H9 (cell line): ENCODE data around the gene F13A1. TPM values are rescaled to one million over a fixed set of nuclear protein-coding genes. Genes with fewer than 3 reads are reported as not detected.

Source experiments
- DNase-seq: peaks from one replicate; pipeline ENCODE4 v3.0.0-alpha.2; 2017
- H2AFZ ChIP-seq: one replicate; pipeline ENCODE4 v1.6.1; 2013; ENCODE audit warnings: mild to moderate bottlenecking, low read length, control low read depth, moderate library complexity
- H2AK5ac ChIP-seq: 2 replicates; pipeline ENCODE4 v1.6.1; 2013; ENCODE audit warnings: low read length, control low read depth, mixed read lengths; ENCODE audit not compliant: insufficient read length
- H2BK120ac ChIP-seq: one replicate; pipeline ENCODE4 v1.6.1; 2013; ENCODE audit warnings: low read depth, mild to moderate bottlenecking, low read length, control low read depth, inconsistent platforms; ENCODE audit not compliant: poor library complexity, severe bottlenecking
- H2BK12ac ChIP-seq: 2 replicates; pipeline ENCODE4 v1.6.1; 2013; ENCODE audit warnings: low read length, control low read depth, mixed read lengths, low read depth; ENCODE audit not compliant: insufficient read length
- H2BK15ac ChIP-seq: 2 replicates; pipeline ENCODE4 v1.6.1; 2013; ENCODE audit warnings: low read depth, low read length, control low read depth
- H2BK20ac ChIP-seq: one replicate; pipeline ENCODE4 v1.6.1; 2013; ENCODE audit warnings: low read depth, mild to moderate bottlenecking, low read length, control low read depth, inconsistent platforms; ENCODE audit not compliant: poor library complexity, severe bottlenecking
- H2BK5ac ChIP-seq: 2 replicates; pipeline ENCODE4 v1.6.1; 2013; ENCODE audit warnings: low read length, control low read depth, mixed read lengths; ENCODE audit not compliant: insufficient read length
- H3K14ac ChIP-seq: 2 replicates; pipeline ENCODE4 v1.6.1; 2013; ENCODE audit warnings: low read length, control low read depth; ENCODE audit not compliant: insufficient read depth
- H3K18ac ChIP-seq: 2 replicates; pipeline ENCODE4 v1.6.1; 2013; ENCODE audit warnings: low read depth, mild to moderate bottlenecking, mixed read lengths, low read length, control low read depth; ENCODE audit not compliant: insufficient read length
- H3K23ac ChIP-seq: 2 replicates; pipeline ENCODE4 v1.6.1; 2013; ENCODE audit warnings: low read length, control low read depth, mixed read lengths, low read depth; ENCODE audit not compliant: insufficient read length
- H3K23me2 ChIP-seq: 2 replicates; pipeline ENCODE4 v1.6.1; 2013; ENCODE audit warnings: low read depth, mild to moderate bottlenecking, mixed read lengths, low read length, control low read depth; ENCODE audit not compliant: insufficient read length, poor library complexity, severe bottlenecking
- H3K27ac ChIP-seq: 2 replicates; pipeline ENCODE4 v1.5.1; 2013; ENCODE audit warnings: low read length, control low read depth, mixed read lengths, low read depth; ENCODE audit not compliant: insufficient read length
- H3K27me3 ChIP-seq: 2 replicates; pipeline ENCODE4 v1.6.1; 2013; ENCODE audit warnings: low read length, control low read depth, inconsistent platforms; ENCODE audit not compliant: insufficient read depth
- H3K4ac ChIP-seq: 2 replicates; pipeline ENCODE4 v1.6.1; 2013; ENCODE audit warnings: low read depth, mild to moderate bottlenecking, control low read depth, inconsistent platforms, low read length, moderate library complexity
- H3K4me1 ChIP-seq: 2 replicates; pipeline ENCODE4 v1.6.1; 2013; ENCODE audit warnings: low read length, control low read depth, inconsistent platforms; ENCODE audit not compliant: insufficient read depth
- H3K4me2 ChIP-seq: 2 replicates; pipeline ENCODE4 v1.6.1; 2013; ENCODE audit warnings: low read length, control low read depth, mixed read lengths; ENCODE audit not compliant: insufficient read length, insufficient read depth
- H3K56ac ChIP-seq: 2 replicates; pipeline ENCODE4 v1.6.1; 2013; ENCODE audit warnings: low read depth, mild to moderate bottlenecking, mixed read lengths, low read length, control low read depth; ENCODE audit not compliant: insufficient read length
- H3K79me1 ChIP-seq: 2 replicates; pipeline ENCODE4 v1.6.1; 2013; ENCODE audit warnings: low read depth, mild to moderate bottlenecking, moderate library complexity, low read length, control low read depth, inconsistent platforms; ENCODE audit not compliant: insufficient read depth, poor library complexity, severe bottlenecking
- H3K79me2 ChIP-seq: 2 replicates; pipeline ENCODE4 v1.6.1; 2013; ENCODE audit warnings: low read length, control low read depth, inconsistent platforms; ENCODE audit not compliant: insufficient read depth
- H3K9ac ChIP-seq: 2 replicates; pipeline ENCODE4 v1.6.1; 2013; ENCODE audit warnings: low read length, control low read depth, mixed read lengths; ENCODE audit not compliant: insufficient read length; ENCODE audit errors: extremely low read depth
- H3K9me3 ChIP-seq: one replicate; pipeline ENCODE4 v1.6.1; 2013; ENCODE audit warnings: low read depth, low read length, inconsistent platforms; ENCODE audit not compliant: control insufficient read depth
- H3T11ph ChIP-seq: one replicate; pipeline ENCODE4 v1.6.1; 2013; ENCODE audit warnings: mild to moderate bottlenecking, low read length, control low read depth, inconsistent platforms
- H4K20me1 ChIP-seq: one replicate; pipeline ENCODE4 v1.6.1; 2013; ENCODE audit not compliant: control insufficient read depth, insufficient read length, insufficient read depth
- H4K5ac ChIP-seq: 2 replicates; pipeline ENCODE4 v1.6.1; 2013; ENCODE audit warnings: low read depth, mild to moderate bottlenecking, mixed read lengths, low read length, control low read depth; ENCODE audit not compliant: insufficient read length
- H4K8ac ChIP-seq: replicated peaks from 2 replicates; pipeline ENCODE4 v1.6.1; 2013; ENCODE audit warnings: low read length, control low read depth, mixed read lengths, low read depth; ENCODE audit not compliant: insufficient read length
- H4K91ac ChIP-seq: 2 replicates; pipeline ENCODE4 v1.6.1; 2013; ENCODE audit warnings: low read depth, mild to moderate bottlenecking, moderate library complexity, mixed read lengths, low read length, control low read depth; ENCODE audit not compliant: insufficient read length
- H3K27ac Mint-ChIP-seq, 3 experiments: 2 replicates in 2 of 3; 3 replicates in 1 of 3; pipeline ENCODE4 v1.8.0; 2020 to 2021; ENCODE audit warnings: mixed read lengths in 3 of 3, mild to moderate bottlenecking in 1 of 3, moderate library complexity in 1 of 3
- H3K27me3 Mint-ChIP-seq: 2 replicates; pipeline ENCODE4 v1.8.0; 2021; ENCODE audit warnings: low read depth, mild to moderate bottlenecking, moderate library complexity, mixed read lengths
- H3K36me3 Mint-ChIP-seq, 3 experiments: 2 replicates in 2 of 3; 3 replicates in 1 of 3; pipeline ENCODE4 v1.8.0; 2020 to 2021; ENCODE audit warnings: low read depth in 3 of 3, mixed read lengths in 3 of 3; ENCODE audit not compliant: insufficient read depth in 1 of 3
- H3K4me1 Mint-ChIP-seq, 2 experiments: 2 replicates each; pipeline ENCODE4 v1.8.0; 2020; ENCODE audit warnings: mixed read lengths in 2 of 2
- H3K4me3 Mint-ChIP-seq, 2 experiments: 2 replicates in 1 of 2; 3 replicates in 1 of 2; pipeline ENCODE4 v1.8.0; 2020 to 2021; ENCODE audit warnings: mild to moderate bottlenecking in 2 of 2, mixed read lengths in 2 of 2, moderate library complexity in 1 of 2
- H3K9me3 Mint-ChIP-seq, 2 experiments: 2 replicates in 1 of 2; 3 replicates in 1 of 2; pipeline ENCODE4 v1.8.0; 2020; ENCODE audit warnings: mild to moderate bottlenecking in 2 of 2, mixed read lengths in 2 of 2, moderate library complexity in 1 of 2
- CTCF ChIP-seq: fragments of 200-600 bp; sonication (generic); conservative IDR thresholded peaks from 3 replicates; pipeline ENCODE4 v1.8.0; 2021; ENCODE audit warnings: antibody characterized with exemption, mild to moderate bottlenecking
- WGBS: extraction: QIAGEN DNeasy Blood & Tissue Kit; methylation state at CpG from one replicate; pipeline ENCODE4 v1.1.7; 2013; ENCODE audit warnings: missing lambda C conversion rate, low lambda C conversion rate, mixed read lengths; ENCODE audit not compliant: insufficient read length; ENCODE audit errors: extremely low coverage; 5-methylcytosine and 5-hydroxymethylcytosine counted together
- total RNA-seq: library from RNA; stranded (reverse); gene quantifications from 2 replicates; pipeline ENCODE4 v1.2.1, GENCODE V29; 2021

Gene F13A1
- total RNA-seq, 1 experiment from 2014 or later = 0.15 TPM

- DNase-seq = peak; percentile 52
- no peaks in the 10 kb centered on the region for H3K79me1 ChIP-seq
- H3T11ph ChIP-seq = no peak overlapping the region
- Mint-ChIP-seq H3K9me3 (no peaks in the 10 kb centered on the region), H3K4me1 (peaks cover 25 to 26% of the 10 kb centered on the region in 2 experiments), H3K36me3 (no peaks in the 10 kb centered on the region), H3K27me3 (peaks cover 55% of the 10 kb centered on the region), H3K4me3 (no peak overlapping the region), H3K27ac (no peak overlapping the region)
- no peak overlapping the region for H2BK15ac ChIP-seq
- no peak for TF ChIP-seq CTCF
- no peak overlapping the region for H3K23ac ChIP-seq
- H2BK5ac ChIP-seq = no peak overlapping the region
- H3K9me3 ChIP-seq = no peaks in the 10 kb centered on the region
- H3K18ac ChIP-seq = no peak overlapping the region
- no peak overlapping the region for H2AK5ac ChIP-seq
- H4K91ac ChIP-seq = no peak overlapping the region
- no peak overlapping the region for H2AFZ ChIP-seq
- H3K56ac ChIP-seq = no peak overlapping the region
- H3K4me2 ChIP-seq = no peak overlapping the region
- H4K8ac ChIP-seq = no peak overlapping the region
- H2BK120ac ChIP-seq = no peak overlapping the region
- WGBS = no CpG with 5 or more reads among the region's 1 CpG
- H4K5ac ChIP-seq = no peak overlapping the region
- H2BK20ac ChIP-seq = no peak overlapping the region
- H3K79me2 ChIP-seq = no peaks in the 10 kb centered on the region
- H3K14ac ChIP-seq = no peak overlapping the region
- no peak overlapping the region for H3K27ac ChIP-seq
- H3K4me1 ChIP-seq = no peaks in the 10 kb centered on the region; the same call in 1 of the 2 replicates
- H2BK12ac ChIP-seq = no peak overlapping the region
- no peaks in the 10 kb centered on the region for H3K23me2 ChIP-seq
- H3K27me3 ChIP-seq = no peaks in the 10 kb centered on the region
- no peak overlapping the region for H3K9ac ChIP-seq
- H4K20me1 ChIP-seq = no peaks in the 10 kb centered on the region
- H3K4ac ChIP-seq = no peak overlapping the region
These were observed 151.3 kb downstream of the F13A1 start for GRCh38 chr6:6169141-6169540.
